HG03135 (cell line): ENCODE data around the gene CAPNS2.

ENCODE experiments used
- ATAC-seq: cut with Tn5 transposase; IDR thresholded peaks from one replicate; pipeline ENCODE4 v1.9.1; 2021; ENCODE audit warnings: mild to moderate bottlenecking, moderate library complexity; ENCODE audit not compliant: unreplicated experiment

The CAPNS2 gene

DNA sequence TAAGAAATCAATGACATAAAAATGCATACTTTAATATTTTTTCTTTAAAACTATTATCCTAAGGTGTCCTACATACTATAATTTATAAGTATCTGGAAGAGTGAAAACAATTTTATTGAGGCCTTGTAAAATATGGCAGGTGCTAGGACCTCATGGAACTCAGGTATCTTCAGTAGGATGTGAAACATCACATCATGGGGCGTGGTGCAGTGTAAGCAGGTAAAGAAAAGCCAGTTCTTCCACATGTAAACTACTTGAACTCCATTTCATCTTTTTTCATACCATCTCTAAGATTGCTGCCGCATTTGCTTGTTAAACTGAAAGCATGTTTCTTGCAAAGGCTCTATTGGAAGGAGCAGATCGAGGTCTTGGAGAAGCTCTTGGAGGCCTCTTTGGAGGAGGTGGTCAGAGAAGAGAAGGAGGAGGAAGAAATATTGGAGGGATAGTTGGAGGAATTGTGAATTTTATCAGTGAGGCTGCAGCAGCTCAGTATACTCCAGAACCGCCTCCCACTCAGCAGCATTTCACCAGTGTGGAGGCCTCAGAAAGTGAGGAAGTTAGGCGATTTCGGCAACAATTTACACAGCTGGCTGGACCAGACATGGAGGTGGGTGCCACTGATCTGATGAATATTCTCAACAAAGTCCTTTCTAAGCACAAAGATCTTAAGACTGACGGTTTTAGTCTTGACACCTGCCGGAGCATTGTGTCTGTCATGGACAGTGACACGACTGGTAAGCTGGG, at the start of gene CAPNS2:
Gene CAPNS2 (plus strand): TSS at position 253 of the 744 bp plus-strand sequence. CDS start 73 bp downstream, at position 326.
- no peak for ATAC-seq

DNA sequence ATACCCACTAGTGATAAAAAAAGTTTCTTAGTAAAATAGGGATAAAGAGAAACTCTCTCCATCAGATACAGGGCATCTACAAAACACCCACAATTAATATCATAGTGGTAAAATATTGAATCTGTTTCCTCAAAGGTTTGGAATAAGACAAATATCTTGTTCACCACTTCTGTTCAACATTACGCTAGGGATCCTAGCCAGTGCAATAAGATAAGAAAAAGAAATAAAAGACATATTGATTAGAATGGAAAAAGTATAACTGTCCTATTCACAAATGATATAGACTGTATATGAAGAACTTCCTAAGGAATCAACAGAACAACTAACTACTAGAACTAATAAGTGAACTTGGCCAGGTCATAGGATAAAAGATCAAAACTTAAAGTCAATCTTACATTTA, 44.7 kb upstream of the CAPNS2 start:
- ATAC-seq: no peak

DNA sequence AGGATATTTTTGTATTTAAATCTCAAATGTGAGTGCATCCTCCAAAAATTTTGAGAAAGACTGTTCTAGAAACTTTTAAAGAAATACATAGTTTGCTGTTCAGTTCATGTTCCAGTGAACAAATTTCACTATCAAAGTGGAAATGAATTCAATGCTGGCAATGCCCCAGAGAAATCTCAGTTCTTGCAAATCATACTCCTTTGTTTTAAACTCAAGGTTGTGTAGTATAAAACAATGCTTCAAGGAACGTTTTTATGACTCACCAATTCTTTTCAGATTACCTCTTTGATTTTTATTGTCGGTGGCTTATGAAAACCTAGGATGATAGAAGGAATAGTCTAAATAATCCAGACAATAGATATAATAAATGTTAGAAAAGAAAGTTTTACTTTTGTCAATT, 40.0 kb upstream of the CAPNS2 start:
- ATAC-seq: no peak

DNA sequence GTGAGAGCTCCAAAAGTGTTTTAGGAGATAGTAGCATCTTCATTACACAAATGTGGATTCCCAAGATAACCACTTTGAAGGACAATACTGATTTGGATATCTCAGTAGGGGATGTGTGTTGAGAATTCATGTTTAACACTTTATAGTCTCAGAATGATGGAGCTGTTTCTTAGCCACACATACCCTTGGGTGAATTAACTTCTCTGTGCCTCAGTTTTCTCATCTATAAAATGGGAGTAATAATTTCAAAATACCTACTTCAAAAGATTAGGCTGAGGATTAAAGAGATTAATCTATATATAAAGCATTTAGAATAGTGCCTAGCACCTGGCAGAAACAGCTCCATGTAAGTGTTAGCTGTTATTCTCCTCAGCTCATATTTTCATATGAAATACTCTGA, 38.6 kb upstream of the CAPNS2 start:
- no peak for ATAC-seq

DNA sequence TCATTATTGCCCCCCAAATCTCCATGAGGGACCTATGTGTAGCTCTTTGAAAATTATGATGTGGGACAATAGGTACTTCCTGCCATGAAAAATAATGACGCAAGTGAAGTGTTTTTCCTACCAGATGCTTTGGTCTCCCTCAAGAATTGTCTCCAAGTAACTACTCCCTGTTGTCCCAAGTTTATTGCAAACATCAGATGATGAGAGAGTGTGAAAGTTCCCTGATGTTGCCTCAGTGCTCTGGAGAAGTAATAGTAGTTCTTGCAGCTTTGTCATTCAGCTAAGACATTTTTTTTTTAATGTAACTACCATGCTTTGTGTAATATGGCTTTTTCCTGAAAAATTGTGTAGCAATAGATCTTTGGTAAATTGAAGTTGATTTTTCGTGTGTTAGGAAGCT, 37.5 kb upstream of the CAPNS2 start:
- no peak for ATAC-seq

DNA sequence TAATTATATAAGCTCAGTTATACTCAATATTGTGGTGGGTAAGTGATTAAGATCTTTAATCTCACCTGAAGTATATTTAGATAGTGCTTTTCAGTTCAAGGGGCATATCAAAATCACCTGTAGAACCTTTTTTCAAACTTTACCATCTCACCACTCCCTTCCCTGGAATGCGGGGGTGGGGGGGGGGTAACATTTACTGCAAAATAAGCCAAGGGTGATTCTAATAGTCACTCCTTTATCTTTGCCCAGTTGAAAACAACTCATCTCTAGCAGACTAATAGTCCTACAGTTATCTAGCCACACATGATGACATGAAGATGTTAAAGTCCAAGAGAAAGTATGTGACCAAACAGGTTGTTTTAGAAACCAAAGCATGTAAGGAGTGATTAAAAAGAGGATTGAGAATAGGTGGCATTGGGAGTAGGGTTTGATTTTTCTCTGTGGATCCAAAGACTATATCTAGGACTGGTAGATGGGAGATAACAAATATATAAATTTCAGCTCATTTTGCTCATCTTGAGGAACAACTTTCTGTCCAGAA, 36.1 kb upstream of the CAPNS2 start:
- no peak for ATAC-seq

DNA sequence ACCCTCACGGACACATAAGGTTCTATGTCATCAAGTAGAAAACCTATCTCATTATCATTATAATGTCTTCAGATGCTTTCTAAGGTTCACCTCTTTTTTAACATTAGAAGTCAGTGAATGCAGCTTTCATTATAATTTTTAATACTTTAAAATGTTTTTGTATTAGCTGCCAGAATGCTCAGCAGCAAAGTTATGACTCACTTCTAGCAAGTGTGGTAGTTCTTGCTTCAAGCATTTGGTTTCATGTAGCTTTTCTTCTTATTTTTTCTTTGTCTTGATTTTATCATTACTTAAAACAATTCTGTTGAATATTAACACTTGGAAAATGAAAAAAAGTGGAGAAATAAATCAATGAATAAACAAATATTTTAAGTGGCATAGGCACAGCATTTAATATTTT, 34.3 kb upstream of the CAPNS2 start:
- ATAC-seq: no peak

DNA sequence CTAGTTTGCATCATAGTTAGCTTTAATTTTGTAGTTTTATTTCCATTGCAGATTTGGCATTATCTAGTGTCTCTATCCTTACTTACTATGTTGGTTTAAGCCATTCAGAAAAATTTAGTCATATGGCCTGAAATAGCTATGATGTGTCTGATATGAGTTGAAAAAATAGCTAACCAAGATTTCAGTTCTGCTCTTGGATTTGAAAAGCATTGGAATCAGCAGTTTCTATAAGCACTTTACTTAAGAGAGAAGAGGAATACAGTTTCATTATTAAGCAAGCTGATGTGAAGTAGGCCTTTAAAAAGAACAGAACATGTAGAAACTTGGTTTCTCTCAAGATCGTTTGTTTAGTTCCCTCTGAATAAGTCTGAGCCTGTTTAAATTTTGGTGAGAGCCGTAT, 31.7 kb upstream of the CAPNS2 start:
- ATAC-seq: no peak

DNA sequence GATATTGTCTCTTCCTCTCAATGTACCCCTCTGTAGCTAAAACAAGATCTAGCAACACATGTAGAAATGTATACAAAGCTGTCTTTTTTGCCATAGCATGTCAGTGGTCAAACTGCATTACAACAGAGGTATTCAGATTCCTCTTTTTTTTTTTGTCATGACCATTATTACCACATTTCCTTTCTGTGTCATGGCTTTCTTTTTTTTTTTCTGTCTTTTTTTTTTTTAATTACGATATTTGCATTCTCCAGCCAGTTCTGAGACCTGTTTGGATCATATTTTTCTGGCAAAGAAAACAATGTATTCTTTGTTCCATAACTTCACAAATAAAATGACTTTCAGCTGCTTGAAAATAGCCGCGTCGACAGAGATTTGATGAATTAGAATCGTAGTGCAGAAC, 27.4 kb upstream of the CAPNS2 start:
- ATAC-seq: no peak

DNA sequence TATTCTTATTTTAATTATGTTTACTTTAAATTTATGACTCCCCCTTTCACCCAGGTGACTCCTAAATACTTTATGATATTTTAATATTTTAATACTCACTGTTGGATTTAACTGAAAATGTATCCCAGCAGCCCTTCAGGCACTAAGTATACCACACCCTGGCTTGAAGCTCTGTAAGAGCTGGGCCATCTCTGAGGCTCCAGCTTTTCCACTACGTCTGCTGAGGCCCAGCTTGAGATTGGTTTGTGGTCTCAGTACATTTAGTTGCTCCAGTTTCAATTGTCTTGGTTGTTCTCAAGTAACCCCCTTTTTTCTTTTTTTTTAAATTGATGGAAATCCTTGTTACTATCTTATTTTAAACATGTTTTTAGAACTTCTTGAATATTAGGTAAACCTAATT, 27.0 kb upstream of the CAPNS2 start:
- ATAC-seq: no peak

DNA sequence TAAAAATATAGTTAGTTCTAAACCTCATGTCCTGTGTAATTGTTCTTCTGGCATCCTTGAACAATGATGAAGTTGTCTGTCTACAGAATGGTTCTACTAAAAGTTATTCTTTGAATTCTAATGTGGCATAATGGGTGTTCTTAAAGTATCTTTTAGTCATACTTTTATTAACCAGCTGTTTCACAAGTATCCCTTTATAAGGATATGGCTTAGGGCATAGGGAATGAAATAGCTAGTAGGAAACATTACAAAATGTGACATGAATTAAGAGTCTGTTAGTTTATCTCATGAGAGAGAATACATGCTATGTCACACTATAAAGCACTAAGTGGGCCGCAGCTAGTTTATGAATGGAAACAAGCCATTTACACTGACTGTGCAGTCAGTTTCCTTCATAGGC, 26.3 kb upstream of the CAPNS2 start:
- ATAC-seq: no peak

DNA sequence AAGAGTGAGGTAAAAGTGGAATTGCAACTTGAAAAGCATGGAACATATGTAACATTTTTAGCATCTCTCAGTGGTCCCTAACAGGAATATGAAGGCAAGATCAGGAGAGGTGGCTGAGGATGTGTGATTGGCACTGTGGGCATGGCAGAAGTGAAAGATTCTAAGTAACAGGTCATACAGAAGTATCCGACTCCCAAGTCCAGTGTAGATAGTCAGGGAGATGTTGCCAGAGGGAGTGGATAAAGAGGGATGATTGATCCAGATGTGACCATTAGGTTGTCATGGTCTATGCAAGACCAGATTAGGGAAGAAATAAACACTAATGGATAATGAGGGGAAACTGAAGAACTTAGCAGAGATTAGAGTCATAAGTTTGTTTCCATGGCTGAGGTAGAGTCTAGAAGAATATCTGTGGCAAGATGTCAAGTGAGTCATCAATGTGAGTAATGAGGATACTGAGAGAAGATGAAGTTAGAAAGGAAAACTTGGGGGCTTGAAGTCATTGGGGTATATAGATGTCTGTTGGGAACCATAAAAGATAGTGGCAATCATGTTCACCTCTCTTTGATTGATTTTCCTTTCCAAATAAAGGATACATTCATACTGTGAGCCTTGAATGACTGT, 23.9 kb upstream of the CAPNS2 start:
- no peak for ATAC-seq

DNA sequence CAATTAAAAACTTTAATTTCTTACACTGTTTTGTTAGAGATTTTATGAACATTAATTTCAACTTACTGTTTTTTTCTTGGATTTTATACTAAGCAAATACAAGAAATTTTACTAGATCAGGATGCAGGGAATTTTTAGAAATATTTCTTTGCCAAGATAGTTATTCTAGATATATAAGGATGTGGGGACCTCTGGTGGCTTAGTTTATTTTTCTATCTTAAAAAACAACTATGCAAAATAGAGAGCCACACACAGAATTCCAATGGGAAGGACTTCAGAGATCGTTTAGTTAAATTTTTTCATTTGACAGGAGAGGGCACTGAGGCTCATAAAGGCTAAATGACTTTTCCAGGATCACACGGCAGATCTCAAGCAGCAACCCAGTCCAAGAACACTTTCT, 23.0 kb upstream of the CAPNS2 start:
- no peak for ATAC-seq

DNA sequence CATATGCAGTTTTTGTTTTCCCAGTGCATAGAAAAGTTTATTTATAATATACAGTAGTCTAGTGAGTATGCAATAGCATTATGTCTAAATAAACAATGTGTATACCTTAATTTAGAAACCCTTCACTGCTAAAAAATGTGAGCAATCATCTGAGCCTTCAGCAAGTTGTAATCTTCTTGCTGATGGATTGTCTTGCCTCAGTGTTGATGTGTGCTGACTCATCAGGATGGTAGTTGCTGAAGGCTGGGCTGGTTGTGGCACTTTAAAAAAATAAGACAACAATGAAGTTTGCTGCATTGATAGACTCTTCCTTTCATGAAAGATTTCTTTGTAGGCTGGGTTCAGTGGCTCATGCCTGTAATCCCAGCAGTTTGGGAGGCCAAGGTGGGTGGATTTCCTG, 13.9 kb upstream of the CAPNS2 start:
- no peak for ATAC-seq

DNA sequence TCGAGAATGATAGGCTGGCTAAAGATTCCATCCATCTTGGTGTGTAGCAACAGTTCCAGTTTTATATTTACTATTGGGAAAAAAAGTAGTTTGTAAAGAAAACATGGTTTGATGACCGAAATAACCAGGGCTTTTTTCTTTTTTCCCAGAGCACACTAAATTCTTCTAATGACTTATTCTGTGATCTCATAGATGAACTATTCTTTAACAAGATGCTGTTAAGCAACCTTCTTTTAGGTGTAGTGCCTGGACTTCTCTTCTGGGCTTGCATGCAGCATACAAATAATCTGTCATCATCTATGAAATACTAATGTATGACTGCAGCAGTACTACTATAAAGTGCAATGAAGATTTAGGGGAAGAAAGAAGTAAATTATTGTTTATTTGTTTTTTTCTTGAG, 11.0 kb upstream of the CAPNS2 start:
- no peak for ATAC-seq

DNA sequence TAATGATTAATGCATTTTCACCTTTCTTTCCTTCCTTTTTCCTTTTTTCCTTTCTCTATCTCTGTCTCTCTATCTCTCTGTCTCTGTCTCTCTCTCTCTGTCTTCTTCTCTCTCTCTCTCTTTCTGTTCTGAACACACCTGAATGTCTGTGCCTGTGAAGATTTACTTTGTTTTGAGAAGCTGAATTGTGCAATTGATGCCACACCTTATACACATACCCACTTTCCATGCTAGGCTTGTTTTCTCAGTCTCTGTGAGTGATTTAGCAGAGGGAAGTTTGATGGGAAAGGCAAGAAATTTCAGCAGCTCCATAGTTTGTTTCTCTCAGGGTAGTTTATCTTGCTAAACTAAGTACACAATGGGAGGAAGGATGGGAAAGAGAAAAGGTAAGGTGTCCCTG, 9.3 kb upstream of the CAPNS2 start:
- ATAC-seq: no peak

DNA sequence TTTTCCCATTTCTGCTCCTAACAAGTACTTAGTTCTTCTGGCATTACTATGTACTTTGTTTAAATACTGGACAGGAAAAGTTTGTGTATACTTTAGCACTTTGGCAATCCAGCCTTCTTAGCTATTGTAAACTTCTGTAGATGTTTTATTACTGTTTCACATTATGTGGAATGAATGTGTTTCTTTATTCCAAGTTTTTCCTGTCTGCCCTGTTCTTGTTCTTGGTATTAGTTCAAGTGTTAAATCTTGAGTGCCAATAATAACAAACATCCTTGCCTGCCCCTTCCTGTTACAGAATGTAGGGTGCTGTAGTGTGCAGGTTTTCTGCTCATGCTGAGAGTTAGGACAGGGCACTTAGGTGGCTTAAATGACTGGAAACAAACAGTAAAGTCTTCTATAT, 7.3 kb upstream of the CAPNS2 start:
- no peak for ATAC-seq

DNA sequence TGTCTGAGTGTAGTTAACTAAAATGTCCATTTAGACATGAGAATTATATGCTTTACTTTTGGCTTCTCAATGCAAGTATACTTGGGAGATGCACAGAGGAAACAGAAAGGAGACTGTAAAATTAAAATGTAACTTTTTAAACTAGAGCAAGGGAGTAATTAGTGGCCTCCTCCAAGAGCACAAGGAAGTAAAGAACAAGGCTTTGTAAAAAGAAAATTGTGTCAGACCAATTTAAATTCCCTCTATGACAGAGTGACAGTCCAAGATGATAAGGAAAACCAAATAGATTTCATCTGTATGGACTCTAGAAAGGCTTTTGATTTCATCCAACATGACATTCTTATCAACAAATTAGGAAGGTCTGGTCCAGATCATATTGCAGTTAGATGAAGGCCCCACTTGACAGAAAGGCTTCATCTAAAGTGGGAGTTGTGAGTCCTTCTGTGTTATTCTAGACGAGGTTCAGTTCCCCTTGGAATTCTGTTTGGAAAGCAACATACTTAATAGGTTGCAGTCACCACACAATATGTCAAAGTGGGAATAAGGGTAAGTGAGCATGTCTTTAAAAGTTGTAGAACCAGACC, 6.5 kb upstream of the CAPNS2 start:
- ATAC-seq: no peak

DNA sequence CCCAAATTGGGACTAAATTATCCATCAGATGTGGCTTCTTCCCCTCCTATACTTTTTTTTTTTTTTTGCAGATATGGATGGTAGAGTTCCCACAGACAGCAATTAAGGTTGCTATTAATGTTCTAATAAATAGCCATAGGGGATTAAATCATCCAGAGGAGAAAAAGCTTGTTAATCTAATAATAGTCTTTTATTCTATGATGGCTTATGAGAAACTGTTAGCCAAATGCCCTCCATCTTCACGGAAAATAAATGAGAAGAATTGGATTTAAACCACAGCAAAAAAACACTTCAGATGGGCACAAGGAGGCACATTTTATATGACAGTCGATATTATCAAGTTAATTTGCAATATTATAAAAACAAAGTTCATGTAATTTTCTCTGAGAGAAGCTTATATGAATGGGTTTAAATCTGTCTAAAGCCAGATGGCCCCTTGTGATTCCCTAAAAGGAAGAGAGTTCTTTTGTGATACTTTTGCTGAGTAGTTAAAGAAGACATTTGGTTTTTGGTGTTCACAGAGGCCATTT, 5.1 kb upstream of the CAPNS2 start:
- no peak for ATAC-seq

DNA sequence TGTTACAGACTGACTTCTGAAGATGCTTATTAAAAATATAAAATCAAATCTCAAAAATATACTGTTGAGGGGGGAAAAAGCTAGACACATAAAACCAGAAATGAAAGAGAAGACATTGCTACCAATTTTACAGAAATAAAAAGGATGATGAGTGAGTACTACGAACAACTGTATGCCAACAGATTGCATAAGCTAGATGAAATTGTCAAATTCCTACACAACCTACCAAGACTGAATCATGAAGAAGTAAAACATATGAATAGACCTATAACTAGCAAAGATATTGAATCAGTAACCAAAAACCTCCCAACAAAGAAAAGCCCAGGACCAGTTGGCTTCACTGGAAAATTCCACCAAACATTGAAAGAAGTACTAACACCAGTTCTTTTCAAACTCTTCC, 3.5 kb upstream of the CAPNS2 start:
- no peak for ATAC-seq

DNA sequence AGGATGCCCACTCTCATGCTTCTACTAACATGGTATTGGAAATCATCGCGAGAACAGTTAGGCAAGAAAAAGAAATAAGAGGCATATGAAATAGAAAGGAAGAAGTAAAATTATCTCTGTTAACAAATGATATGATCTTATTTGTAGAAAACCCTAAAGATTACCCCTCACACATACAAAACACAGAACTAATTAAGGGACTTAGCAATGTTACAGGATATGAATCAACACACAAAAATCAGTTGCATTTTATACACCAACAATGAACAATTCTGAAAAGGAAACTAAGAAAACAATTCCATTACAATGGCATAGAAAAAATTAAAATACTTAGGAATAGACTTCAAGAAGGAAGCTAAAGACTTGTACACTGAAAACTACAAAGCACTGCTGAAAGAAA, 2.7 kb upstream of the CAPNS2 start:
- ATAC-seq: no peak

DNA sequence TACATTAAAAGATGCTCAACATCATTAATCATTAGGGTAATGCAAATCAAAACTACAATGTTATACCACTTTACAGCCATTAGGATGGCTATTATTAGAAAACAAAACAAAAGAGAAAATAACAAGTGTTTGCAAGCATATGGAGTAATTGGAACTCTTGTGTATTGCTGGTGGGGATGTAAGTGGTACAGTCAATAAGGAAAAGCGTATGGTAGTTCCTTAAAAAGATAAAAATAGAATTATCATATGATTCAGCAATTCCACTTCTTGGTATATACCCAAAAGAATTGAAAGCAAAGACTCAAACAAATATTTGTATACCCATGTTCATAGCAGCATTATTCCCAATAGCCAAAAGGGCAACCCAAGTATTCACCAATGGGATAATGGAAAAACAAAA, 1.4 kb upstream of the CAPNS2 start:
- no peak for ATAC-seq
